ENCODE data around the gene PARD6G.

- TF ChIP-seq CTCF (IDR thresholded peaks at IDR 0.05) (no peak), POLR2A (IDR thresholded peaks at IDR 0.05) (no peak)
Measured at GRCh38 chr18:80232710-80233109, 14.6 kb downstream of the PARD6G start.
